AG04450 (cell line): Measurements from ENCODE around the gene AUTS2. TPM values are rescaled to one million over a fixed set of nuclear protein-coding genes. Genes with fewer than 3 reads are reported as not detected.

Source experiments
- CTCF ChIA-PET: fragments of 300-600, 350-600 bp; formaldehyde crosslinking; extraction: SDS; loops from one replicate; lab custom pipeline; 2022; ENCODE audit warnings: antibody characterized with exemption, inconsistent platforms; lab: Charles Lee
- POLR2A ChIA-PET: fragments of 350-600 bp; formaldehyde crosslinking; extraction: SDS; loops from one replicate; lab custom pipeline; 2021; ENCODE audit warnings: antibody characterized with exemption, inconsistent platforms; lab: Yijun Ruan, JAX
- DNase-seq: peaks from one replicate; pipeline ENCODE4 v3.0.0-alpha.2; 2011; ENCODE audit warnings: low read depth, low spot score
- H3K27ac ChIP-seq: one replicate; pipeline ENCODE4 v1.5.1; 2012; ENCODE audit warnings: low read depth, low read length, control low read depth
- H3K27me3 ChIP-seq: one replicate; pipeline ENCODE4 v1.6.0; 2012; ENCODE audit warnings: low read length; ENCODE audit not compliant: control insufficient read depth, insufficient read depth
- H3K4me3 ChIP-seq: 2 replicates; pipeline ENCODE4 v1.5.1; 2011; ENCODE audit warnings: mild to moderate bottlenecking, low read depth, low read length, control low read depth
- H3K9me3 ChIP-seq: 2 replicates; pipeline ENCODE4 v1.5.1; 2012; ENCODE audit warnings: low read length; ENCODE audit not compliant: control insufficient read depth, insufficient read depth
- CTCF ChIP-seq: IDR thresholded peaks from 2 replicates; pipeline ENCODE4 v1.5.1; 2011; ENCODE audit warnings: low read depth, low read length, control low read depth, inconsistent platforms
- polyA plus RNA-seq: library from polyadenylated mRNA; depleted of rRNA; stranded (reverse); fragments of >200 nt; gene quantifications from 2 replicates; pipeline ENCODE4 v1.2.3, GENCODE V29; 2011

Gene AUTS2
- polyA plus RNA-seq, 1 experiment: 1.5 TPM

DNA sequence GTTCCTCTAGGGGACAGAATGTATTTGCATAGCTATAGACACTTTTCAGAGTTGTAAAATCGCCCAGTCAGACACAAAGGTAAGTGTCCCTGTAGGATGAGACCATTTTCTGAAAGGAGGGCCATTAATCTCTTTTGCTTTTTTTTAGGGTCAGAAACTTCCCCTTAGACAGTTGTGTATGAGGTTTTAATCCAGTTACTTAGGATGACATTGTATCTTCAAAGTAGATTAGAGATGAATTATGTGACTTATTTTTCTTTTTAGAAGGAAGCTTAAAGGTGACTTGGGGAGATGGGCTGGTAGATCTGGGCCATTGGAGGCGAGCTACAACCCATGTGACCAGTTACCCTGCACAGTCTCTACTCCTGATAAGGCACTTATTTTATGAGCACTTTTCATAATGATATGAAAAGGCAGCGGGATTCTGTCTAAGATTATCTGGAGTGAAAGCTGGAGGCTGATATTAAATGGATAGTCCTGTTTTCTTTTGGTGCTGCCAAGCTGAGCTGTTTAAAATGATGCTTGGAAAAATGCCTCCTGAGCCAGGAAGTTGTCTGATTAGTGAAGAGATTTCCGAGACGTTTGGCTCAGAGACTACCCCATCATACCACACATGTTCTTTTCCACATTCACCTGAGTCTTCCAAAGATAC, 264.3 kb downstream of the AUTS2 start:
- H3K4me3 ChIP-seq: no peak overlapping the region
- no peak for TF ChIP-seq CTCF
- no peaks in the 10 kb centered on the region for H3K9me3 ChIP-seq
- no peak for DNase-seq
- CTCF ChIA-PET: no interaction called here
- POLR2A ChIA-PET: no interaction called here
- H3K27me3 ChIP-seq: no peaks in the 10 kb centered on the region
- no peak overlapping the region for H3K27ac ChIP-seq

DNA sequence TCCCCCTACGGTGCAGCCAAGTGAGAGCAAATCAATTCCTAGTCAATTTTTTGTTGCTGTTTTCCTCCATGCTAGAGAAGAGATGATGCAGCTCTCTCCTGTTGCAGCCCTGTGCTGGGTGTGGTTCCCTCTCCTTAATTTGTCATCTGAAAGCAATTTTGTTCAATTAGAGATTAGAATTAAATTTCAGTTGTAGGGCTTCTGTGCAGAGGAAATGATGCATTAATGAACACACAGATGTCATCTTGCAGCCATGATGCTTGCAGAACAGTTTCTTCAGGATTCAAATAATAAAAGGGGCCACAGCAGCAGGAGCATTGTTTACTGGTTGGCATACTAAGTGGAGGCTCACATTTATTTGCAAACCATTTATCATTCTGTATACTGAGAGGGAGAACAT, 266.0 kb downstream of the AUTS2 start:
- Histone ChIP-seq H3K27me3 (no peaks in the 10 kb centered on the region), H3K9me3 (no peaks in the 10 kb centered on the region), H3K27ac (no peak overlapping the region), H3K4me3 (no peak overlapping the region)
- ChIA-PET POLR2A (no interaction called here), CTCF (no interaction called here)
- no peak for TF ChIP-seq CTCF
- DNase-seq: no peak

- ChIA-PET CTCF (no interaction called here), POLR2A (no interaction called here)
- Histone ChIP-seq H3K27ac (no peak overlapping the region), H3K27me3 (no peaks in the 10 kb centered on the region), H3K4me3 (no peak overlapping the region), H3K9me3 (no peaks in the 10 kb centered on the region)
- no peak for DNase-seq
- TF ChIP-seq CTCF: no peak
Observed at GRCh38 chr7:69864822-69865221, 266.5 kb downstream of the AUTS2 start.

DNA sequence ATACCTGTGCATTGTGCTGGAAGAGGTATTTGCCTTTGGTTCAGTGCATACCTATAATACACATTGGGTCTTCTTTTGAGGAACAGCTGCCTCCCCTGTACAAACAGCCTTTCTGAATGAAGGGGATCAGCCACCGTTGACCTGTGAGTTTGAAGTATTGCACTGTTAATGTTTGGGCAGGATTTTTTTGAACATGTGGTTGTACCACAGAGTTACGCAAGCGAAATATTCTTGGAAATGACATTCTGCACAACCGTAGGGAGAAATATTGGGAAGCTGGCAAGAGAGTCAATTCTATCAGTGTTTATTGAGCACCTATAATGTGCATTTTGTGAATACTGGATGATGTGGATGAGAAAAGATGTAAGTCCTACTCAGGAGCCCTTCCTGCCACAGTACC, 270.6 kb downstream of the AUTS2 start:
- Histone ChIP-seq H3K9me3 (no peaks in the 10 kb centered on the region), H3K27me3 (no peaks in the 10 kb centered on the region), H3K4me3 (no peak overlapping the region), H3K27ac (no peak overlapping the region)
- CTCF ChIA-PET: no interaction called here
- DNase-seq: no peak
- POLR2A ChIA-PET: no interaction called here
- no peak for TF ChIP-seq CTCF

- DNase-seq: no peak
- no peaks in the 10 kb centered on the region for H3K9me3 ChIP-seq
- CTCF ChIA-PET: no interaction called here
- no peak overlapping the region for H3K4me3 ChIP-seq
- no peak for TF ChIP-seq CTCF
- H3K27me3 ChIP-seq: no peaks in the 10 kb centered on the region
- no peak overlapping the region for H3K27ac ChIP-seq
- POLR2A ChIA-PET: no interaction called here
Observed at GRCh38 chr7:69871213-69871885, 273.1 kb downstream of the AUTS2 start.
